LNCAP (cell line): ENCODE data around the gene AKAP7.

Experiments used
- CTCF ChIP-seq: fragments of 450-650 bp; IDR thresholded peaks from 2 replicates; pipeline ENCODE4 v1.5.1; 2017; ENCODE audit warnings: mild to moderate bottlenecking

The AKAP7 gene

GRCh38 chr6:131309437-131309836 lies 174.2 kb downstream of the AKAP7 start:
- TF ChIP-seq CTCF: no peak

GRCh38 chr6:131314838-131315237 lies 179.6 kb downstream of the AKAP7 start:
- TF ChIP-seq CTCF: no peak

GRCh38 chr6:131316654-131317053 lies 181.4 kb downstream of the AKAP7 start:
- TF ChIP-seq CTCF: no peak

GRCh38 chr6:131317516-131317915 lies 182.2 kb downstream of the AKAP7 start:
- TF ChIP-seq CTCF: no peak

GRCh38 chr6:131321589-131321988 lies 186.3 kb downstream of the AKAP7 start:
- TF ChIP-seq CTCF: no peak

GRCh38 chr6:131322125-131322524 lies 186.9 kb downstream of the AKAP7 start:
- TF ChIP-seq CTCF: no peak

GRCh38 chr6:131331151-131331550 lies 195.9 kb downstream of the AKAP7 start:
- no peak for TF ChIP-seq CTCF
